IPS DF 6.9 (cell line): ENCODE measurements around the gene SLC8A1.

Experiments used
- DNase-seq: peaks from one replicate; pipeline ENCODE4 v3.0.0-alpha.2; 2013; ENCODE audit warnings: low read depth, low spot score
- H3K27ac ChIP-seq: one replicate; pipeline ENCODE4 v1.5.1; 2013; ENCODE audit warnings: low read length, control low read depth
- H3K27me3 ChIP-seq: 2 replicates; pipeline ENCODE4 v1.6.1; 2013; ENCODE audit warnings: mild to moderate bottlenecking, low read length; ENCODE audit not compliant: control insufficient read depth, insufficient read depth
- H3K36me3 ChIP-seq: 2 replicates; pipeline ENCODE4 v1.6.1; 2013; ENCODE audit warnings: low read length; ENCODE audit not compliant: control insufficient read depth, insufficient read depth
- H3K4me1 ChIP-seq: 2 replicates; pipeline ENCODE4 v1.6.1; 2013; ENCODE audit warnings: low read length; ENCODE audit not compliant: control insufficient read depth, insufficient read depth
- H3K4me3 ChIP-seq: 2 replicates; pipeline ENCODE4 v1.5.1; 2013; ENCODE audit warnings: mild to moderate bottlenecking, low read length
- H3K9me3 ChIP-seq: 2 replicates; pipeline ENCODE4 v1.6.1; 2013; ENCODE audit warnings: low read length, inconsistent platforms; ENCODE audit not compliant: control insufficient read depth, insufficient read depth
- WGBS: extraction: QIAGEN DNeasy Blood & Tissue Kit; methylation state at CpG from one replicate; pipeline ENCODE4 v1.1.7; 2013; ENCODE audit warnings: mixed read lengths, missing lambda C conversion rate; ENCODE audit not compliant: insufficient read length, insufficient coverage; 5-methylcytosine and 5-hydroxymethylcytosine counted together

SLC8A1 gene

GRCh38 chr2:40428439-40428838 is 23.5 kb downstream of the SLC8A1 start:
- no peaks in the 10 kb centered on the region for H3K27me3 ChIP-seq
- H3K4me3 ChIP-seq = no peak overlapping the region
- DNase-seq = no peak
- no peak overlapping the region for H3K27ac ChIP-seq
- no peaks in the 10 kb centered on the region for H3K4me1 ChIP-seq
- no peaks in the 10 kb centered on the region for H3K9me3 ChIP-seq
- WGBS = no CpG with 5 or more reads among the region's 6 CpGs
- H3K36me3 ChIP-seq = no peaks in the 10 kb centered on the region

GRCh38 chr2:40421631-40422297 is 30.1 kb downstream of the SLC8A1 start:
- H3K9me3 ChIP-seq = no peaks in the 10 kb centered on the region
- no peaks in the 10 kb centered on the region for H3K4me1 ChIP-seq
- no CpG with 5 or more reads among the region's 5 CpGs for WGBS
- H3K4me3 ChIP-seq = no peak overlapping the region
- no peaks in the 10 kb centered on the region for H3K27me3 ChIP-seq
- no peak for DNase-seq
- no peaks in the 10 kb centered on the region for H3K36me3 ChIP-seq
- H3K27ac ChIP-seq = no peak overlapping the region

GRCh38 chr2:40420478-40420877 is 31.4 kb downstream of the SLC8A1 start:
- no peak for DNase-seq
- no CpG with 5 or more reads among the region's 3 CpGs for WGBS
- H3K4me1 ChIP-seq = no peaks in the 10 kb centered on the region
- no peaks in the 10 kb centered on the region for H3K9me3 ChIP-seq
- H3K4me3 ChIP-seq = no peak overlapping the region
- no peak overlapping the region for H3K27ac ChIP-seq
- no peaks in the 10 kb centered on the region for H3K27me3 ChIP-seq
- H3K36me3 ChIP-seq = no peaks in the 10 kb centered on the region

- H3K27ac ChIP-seq = no peak overlapping the region
- H3K36me3 ChIP-seq = no peaks in the 10 kb centered on the region
- H3K4me1 ChIP-seq = no peaks in the 10 kb centered on the region
- no peak for DNase-seq
- no CpG with 5 or more reads among the region's 2 CpGs for WGBS
- H3K27me3 ChIP-seq = no peaks in the 10 kb centered on the region
- H3K4me3 ChIP-seq = no peak overlapping the region
- H3K9me3 ChIP-seq = no peaks in the 10 kb centered on the region
These were observed 32.5 kb downstream of the SLC8A1 start for GRCh38 chr2:40419364-40419762.

GRCh38 chr2:40418614-40419363 is 33.1 kb downstream of the SLC8A1 start:
- H3K4me3 ChIP-seq = no peak overlapping the region
- DNase-seq = no peak
- no peaks in the 10 kb centered on the region for H3K27me3 ChIP-seq
- WGBS = no CpG with 5 or more reads among the region's 5 CpGs
- no peaks in the 10 kb centered on the region for H3K4me1 ChIP-seq
- H3K36me3 ChIP-seq = no peaks in the 10 kb centered on the region
- no peak overlapping the region for H3K27ac ChIP-seq
- H3K9me3 ChIP-seq = no peaks in the 10 kb centered on the region

GRCh38 chr2:40416486-40416885 is 35.4 kb downstream of the SLC8A1 start:
- no peaks in the 10 kb centered on the region for H3K9me3 ChIP-seq
- no peak overlapping the region for H3K4me3 ChIP-seq
- H3K36me3 ChIP-seq = no peaks in the 10 kb centered on the region
- WGBS = no CpG with 5 or more reads among the region's 1 CpG
- no peak overlapping the region for H3K27ac ChIP-seq
- H3K4me1 ChIP-seq = no peaks in the 10 kb centered on the region
- no peak for DNase-seq
- H3K27me3 ChIP-seq = no peaks in the 10 kb centered on the region

GRCh38 chr2:40415391-40415790 is 36.5 kb downstream of the SLC8A1 start:
- no peak overlapping the region for H3K4me3 ChIP-seq
- WGBS = no CpG with 5 or more reads among the region's 2 CpGs
- H3K9me3 ChIP-seq = no peaks in the 10 kb centered on the region
- no peaks in the 10 kb centered on the region for H3K27me3 ChIP-seq
- H3K27ac ChIP-seq = no peak overlapping the region
- no peaks in the 10 kb centered on the region for H3K36me3 ChIP-seq
- DNase-seq = no peak
- no peaks in the 10 kb centered on the region for H3K4me1 ChIP-seq

- no CpG with 5 or more reads among the region's 1 CpG for whole genome bisulfite sequencing
- H3K27ac ChIP-seq = no peak overlapping the region
- no peak for DNase-seq
- no peaks in the 10 kb centered on the region for H3K4me1 ChIP-seq
- H3K36me3 ChIP-seq = no peaks in the 10 kb centered on the region
- no peaks in the 10 kb centered on the region for H3K27me3 ChIP-seq
- no peaks in the 10 kb centered on the region for H3K9me3 ChIP-seq
- no peak overlapping the region for H3K4me3 ChIP-seq
These were observed 39.4 kb downstream of the SLC8A1 start for GRCh38 chr2:40412456-40412855.

- DNase-seq = no peak
- H3K9me3 ChIP-seq = no peaks in the 10 kb centered on the region
- no peaks in the 10 kb centered on the region for H3K27me3 ChIP-seq
- no peaks in the 10 kb centered on the region for H3K36me3 ChIP-seq
- no peak overlapping the region for H3K27ac ChIP-seq
- H3K4me3 ChIP-seq = no peak overlapping the region
- 100% methylated on average over 1 of the region's 1 CpG for WGBS
- H3K4me1 ChIP-seq = no peaks in the 10 kb centered on the region
These were observed 41.2 kb downstream of the SLC8A1 start for GRCh38 chr2:40410695-40411094.

GRCh38 chr2:40409734-40410133 is 42.2 kb downstream of the SLC8A1 start:
- no peak overlapping the region for H3K4me3 ChIP-seq
- H3K27me3 ChIP-seq = no peaks in the 10 kb centered on the region
- H3K9me3 ChIP-seq = no peaks in the 10 kb centered on the region
- no peak overlapping the region for H3K27ac ChIP-seq
- DNase-seq = no peak
- no peaks in the 10 kb centered on the region for H3K4me1 ChIP-seq
- WGBS = no CpG with 5 or more reads among the region's 2 CpGs
- no peaks in the 10 kb centered on the region for H3K36me3 ChIP-seq
